K562 (cell line): ENCODE results near the gene YBX2. TPM values are rescaled to one million over a fixed set of nuclear protein-coding genes. Genes with fewer than 3 reads are reported as not detected.

Experiments used
- ATF7 ChIP-seq: fragments of 450-650 bp; IDR thresholded peaks from 2 replicates; pipeline ENCODE4 v1.7.1; 2014; ENCODE audit warnings: mild to moderate bottlenecking, moderate library complexity
- CBFB ChIP-seq: sonication (generic); formaldehyde crosslinking; IDR thresholded peaks from 2 replicates; pipeline ENCODE4 v1.4.0; 2020; ENCODE audit warnings: mild to moderate bottlenecking, missing genetic modification reagents
- CREB1 ChIP-seq, 2 experiments: sonication (generic) in 1 of 2; formaldehyde crosslinking in 1 of 2; IDR thresholded peaks; 2 replicates each; pipeline versions ENCODE4 v1.6.1 to v1.8.0; 2012 to 2022; ENCODE audit warnings: inconsistent platforms in 1 of 2, mild to moderate bottlenecking in 1 of 2, missing genetic modification reagents in 1 of 2, moderate library complexity in 1 of 2
- CTBP1 ChIP-seq: fragments of 450-650 bp; IDR thresholded peaks from 2 replicates; pipeline ENCODE4 v1.6.1; 2016; ENCODE audit warnings: borderline replicate concordance
- ESRRA ChIP-seq: fragments of 450-650 bp; IDR thresholded peaks from 2 replicates; pipeline ENCODE4 v1.6.1; 2014; ENCODE audit warnings: low read depth, mild to moderate bottlenecking, moderate library complexity, borderline replicate concordance
- JUND ChIP-seq, 2 experiments: IDR thresholded peaks; 2 replicates in 1 of 2; 3 replicates in 1 of 2; pipeline ENCODE4 v1.6.1; 2011; ENCODE audit warnings: borderline replicate concordance in 2 of 2, low read depth in 2 of 2, low read length in 2 of 2, improper control_type of control experiment in 1 of 2, missing biosample characterization in 1 of 2, missing genetic modification characterization in 1 of 2, missing genetic modification reagents in 1 of 2
- KDM5B ChIP-seq: fragments of 200-600 bp; sonication (generic); IDR thresholded peaks from 2 replicates; pipeline ENCODE4 v1.6.1; 2012; ENCODE audit warnings: low read depth, mild to moderate bottlenecking, moderate library complexity, low read length, control low read depth, inconsistent platforms; ENCODE audit not compliant: insufficient replicate concordance
- KLF13 ChIP-seq: fragments of 450-650 bp; IDR thresholded peaks from 2 replicates; pipeline ENCODE4 v1.6.1; 2016; ENCODE audit warnings: missing genetic modification characterization, low read depth, mild to moderate bottlenecking, missing compliant biosample characterization, moderate library complexity, borderline replicate concordance
- PHF8 ChIP-seq: fragments of 200-600 bp; sonication (generic); IDR thresholded peaks from 2 replicates; pipeline ENCODE4 v1.6.1; 2012; ENCODE audit warnings: mixed run types, mild to moderate bottlenecking, inconsistent platforms, low read length, moderate library complexity, borderline replicate concordance
- PML ChIP-seq: IDR thresholded peaks from 2 replicates; pipeline ENCODE4 v1.6.1; 2012; ENCODE audit warnings: low read length, inconsistent platforms
- RCOR1 ChIP-seq, 2 experiments: IDR thresholded peaks; 2 replicates each; pipeline ENCODE4 v1.6.1; 2012; ENCODE audit warnings: low read depth in 2 of 2, low read length in 2 of 2, borderline replicate concordance in 1 of 2, improper control_type of control experiment in 1 of 2
- SMAD1 ChIP-seq: fragments of 150-350 bp; IDR thresholded peaks from 2 replicates; pipeline ENCODE4 v1.6.1; 2014; ENCODE audit warnings: low read length, low read depth; ENCODE audit not compliant: partially characterized antibody
- TBP ChIP-seq: optimal IDR thresholded peaks from 2 replicates; pipeline ENCODE3; 2011; ENCODE audit warnings: low read depth, low read length, improper control_type of control experiment
- ZFX ChIP-seq: sonication (generic); formaldehyde crosslinking; IDR thresholded peaks from 2 replicates; pipeline ENCODE4 v1.8.0; 2022; ENCODE audit warnings: mild to moderate bottlenecking, missing genetic modification reagents, moderate library complexity
- polyA plus RNA-seq, 8 experiments: library from polyadenylated mRNA; depleted of rRNA in 4 of 8; stranded (reverse) in 5 of 8; unstranded in 3 of 8; fragments of >200 nt; fragmentation: Nextera tagmentation in 2 of 8; fragmentation: Illumina TruSeq in 1 of 8; extraction: Ambion mirVana in 2 of 8; extraction: Trizol in 1 of 8; gene quantifications; 2 replicates each; pipeline versions ENCODE4 v1.2.1 to v1.2.3, GENCODE V29; 2011 to 2014; ENCODE audit warnings: inconsistent platforms in 1 of 8, missing spikeins in 1 of 8
- total RNA-seq, 7 experiments: library from RNA; depleted of rRNA in 6 of 7; stranded (reverse); fragments of >200 nt in 6 of 7; fragmentation: Illumina TruSeq in 2 of 7; extraction: Trizol in 2 of 7; gene quantifications; 2 replicates each; pipeline versions ENCODE4 v1.2.1 to v1.2.3, GENCODE V29; 2011 to 2021; ENCODE audit warnings: low replicate concordance in 1 of 7
- TF ChIP-seq, protein P1 (sequence below): fragments of 450-650 bp; conservative IDR thresholded peaks from 2 replicates; pipeline ENCODE4 v1.6.1; 2016; ENCODE audit warnings: missing genetic modification characterization, low read depth, mild to moderate bottlenecking, control low read depth, missing compliant biosample characterization
- TF ChIP-seq, protein P2 (sequence below): sonication (generic); formaldehyde crosslinking; IDR thresholded peaks from 2 replicates; pipeline ENCODE4 v1.9.0; 2022; ENCODE audit warnings: mild to moderate bottlenecking, missing genetic modification reagents
- TF ChIP-seq, protein P3 (sequence below): fragments of 250-450 bp; sonication (Bioruptor Pico); IDR thresholded peaks from 2 replicates; pipeline ENCODE4 v1.8.0; 2021; ENCODE audit warnings: moderate library complexity, mild to moderate bottlenecking, inconsistent platforms
- TF ChIP-seq, protein P4 (sequence below): fragments of 250-450 bp; sonication (Bioruptor Pico); IDR thresholded peaks from 2 replicates; pipeline ENCODE4 v1.9.0; 2021; ENCODE audit warnings: mild to moderate bottlenecking
- TF ChIP-seq, protein P5 (sequence below): sonication (generic); formaldehyde crosslinking; IDR thresholded peaks from 2 replicates; pipeline ENCODE4 v1.8.0; 2022; ENCODE audit warnings: mild to moderate bottlenecking, low read depth, missing genetic modification reagents

YBX2 gene
- total and polyA plus RNA-seq, 9 of the 15 experiments (the other 6 are each of a cell fraction or from before 2014, with no cell fraction given): 0.03 to 0.59 (median 0.27) TPM; not detected in 6

DNA sequence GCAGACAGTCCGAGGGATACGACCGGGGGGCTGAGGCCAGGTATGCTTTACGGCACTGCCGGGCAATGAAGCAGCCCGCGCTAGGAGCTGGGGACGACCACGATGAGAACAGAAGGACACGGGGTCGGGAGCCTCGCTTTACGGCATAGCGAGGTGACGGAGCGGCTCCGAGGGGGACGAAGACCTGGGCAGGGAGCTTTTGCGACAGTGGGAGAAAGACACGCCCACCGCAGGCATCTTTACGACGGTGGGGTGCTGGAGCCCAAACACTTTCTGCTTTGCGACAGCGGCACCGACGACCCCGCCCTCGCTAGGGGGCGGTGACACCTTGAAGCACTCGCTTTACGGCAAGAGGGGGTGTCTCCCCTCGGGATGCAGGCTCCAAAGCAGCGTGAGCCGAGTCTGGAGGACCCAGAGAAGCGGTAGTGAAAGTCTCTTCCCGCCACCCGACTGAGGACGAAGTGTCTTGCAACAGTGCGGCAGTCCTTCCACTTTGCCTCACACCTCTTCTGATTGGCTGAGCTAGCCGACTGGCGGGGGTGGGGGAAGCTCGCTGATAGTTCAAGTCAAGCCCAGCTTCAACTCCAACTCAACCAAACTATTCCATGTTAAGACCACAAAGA lies 35.0 kb upstream of the YBX2 start (continued):
- TF ChIP-seq, protein P1, sequence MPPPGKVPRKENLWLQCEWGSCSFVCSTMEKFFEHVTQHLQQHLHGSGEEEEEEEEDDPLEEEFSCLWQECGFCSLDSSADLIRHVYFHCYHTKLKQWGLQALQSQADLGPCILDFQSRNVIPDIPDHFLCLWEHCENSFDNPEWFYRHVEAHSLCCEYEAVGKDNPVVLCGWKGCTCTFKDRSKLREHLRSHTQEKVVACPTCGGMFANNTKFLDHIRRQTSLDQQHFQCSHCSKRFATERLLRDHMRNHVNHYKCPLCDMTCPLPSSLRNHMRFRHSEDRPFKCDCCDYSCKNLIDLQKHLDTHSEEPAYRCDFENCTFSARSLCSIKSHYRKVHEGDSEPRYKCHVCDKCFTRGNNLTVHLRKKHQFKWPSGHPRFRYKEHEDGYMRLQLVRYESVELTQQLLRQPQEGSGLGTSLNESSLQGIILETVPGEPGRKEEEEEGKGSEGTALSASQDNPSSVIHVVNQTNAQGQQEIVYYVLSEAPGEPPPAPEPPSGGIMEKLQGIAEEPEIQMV: peak; percentile 91
- TF ChIP-seq SMAD1 (no peak), KDM5B (peak; percentile 53), ZFX (peak; percentile 30), JUND (IDR thresholded peaks at IDR 0.05; ENCODE audit: borderline replicate concordance, low read depth, low read length) (peak; percentile 14; the same call in 1 of the 2 replicates), JUND (tag; IDR thresholded peaks at IDR 0.05; ENCODE audit: borderline replicate concordance, low read depth, low read length) (0 out of 3 replicates have a peak, but pooled peaks have one; percentile 23), ATF7 (0 out of 2 replicates have a peak, but pooled peaks have one; percentile 53), RCOR1 (IDR thresholded peaks at IDR 0.05; ENCODE audit: borderline replicate concordance in 1 of 2, low read depth in 2 of 2, low read length in 2 of 2) (0 out of 4 replicates have a peak, but pooled peaks of 1 of the 2 experiments have one; percentile 13), ESRRA (peak; percentile 76), CTBP1 (0 out of 2 replicates have a peak, but pooled peaks have one; percentile 27), PML (no peak), CREB1 (IDR thresholded peaks at IDR 0.05) (peak; percentile 66), CREB1 (CRISPR knock-in tag; IDR thresholded peaks at IDR 0.05) (peak; percentile 74), CBFB (no peak), KLF13 (tag) (peak; percentile 86; the same call in 1 of the 2 replicates), PHF8 (peak; percentile 57; the same call in 1 of the 2 replicates), TBP (peak; percentile 4)
- TF ChIP-seq, protein P2, sequence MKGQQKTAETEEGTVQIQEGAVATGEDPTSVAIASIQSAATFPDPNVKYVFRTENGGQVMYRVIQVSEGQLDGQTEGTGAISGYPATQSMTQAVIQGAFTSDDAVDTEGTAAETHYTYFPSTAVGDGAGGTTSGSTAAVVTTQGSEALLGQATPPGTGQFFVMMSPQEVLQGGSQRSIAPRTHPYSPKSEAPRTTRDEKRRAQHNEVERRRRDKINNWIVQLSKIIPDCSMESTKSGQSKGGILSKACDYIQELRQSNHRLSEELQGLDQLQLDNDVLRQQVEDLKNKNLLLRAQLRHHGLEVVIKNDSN (CRISPR knock-in tag): 0 out of 2 replicates have a peak, but pooled peaks have one; percentile 16
- TF ChIP-seq, protein P3, sequence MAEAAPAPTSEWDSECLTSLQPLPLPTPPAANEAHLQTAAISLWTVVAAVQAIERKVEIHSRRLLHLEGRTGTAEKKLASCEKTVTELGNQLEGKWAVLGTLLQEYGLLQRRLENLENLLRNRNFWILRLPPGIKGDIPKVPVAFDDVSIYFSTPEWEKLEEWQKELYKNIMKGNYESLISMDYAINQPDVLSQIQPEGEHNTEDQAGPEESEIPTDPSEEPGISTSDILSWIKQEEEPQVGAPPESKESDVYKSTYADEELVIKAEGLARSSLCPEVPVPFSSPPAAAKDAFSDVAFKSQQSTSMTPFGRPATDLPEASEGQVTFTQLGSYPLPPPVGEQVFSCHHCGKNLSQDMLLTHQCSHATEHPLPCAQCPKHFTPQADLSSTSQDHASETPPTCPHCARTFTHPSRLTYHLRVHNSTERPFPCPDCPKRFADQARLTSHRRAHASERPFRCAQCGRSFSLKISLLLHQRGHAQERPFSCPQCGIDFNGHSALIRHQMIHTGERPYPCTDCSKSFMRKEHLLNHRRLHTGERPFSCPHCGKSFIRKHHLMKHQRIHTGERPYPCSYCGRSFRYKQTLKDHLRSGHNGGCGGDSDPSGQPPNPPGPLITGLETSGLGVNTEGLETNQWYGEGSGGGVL (CRISPR knock-in tag): no peak
- TF ChIP-seq, protein P4, sequence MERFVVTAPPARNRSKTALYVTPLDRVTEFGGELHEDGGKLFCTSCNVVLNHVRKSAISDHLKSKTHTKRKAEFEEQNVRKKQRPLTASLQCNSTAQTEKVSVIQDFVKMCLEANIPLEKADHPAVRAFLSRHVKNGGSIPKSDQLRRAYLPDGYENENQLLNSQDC (CRISPR knock-in tag): no peak
- TF ChIP-seq, protein P5, sequence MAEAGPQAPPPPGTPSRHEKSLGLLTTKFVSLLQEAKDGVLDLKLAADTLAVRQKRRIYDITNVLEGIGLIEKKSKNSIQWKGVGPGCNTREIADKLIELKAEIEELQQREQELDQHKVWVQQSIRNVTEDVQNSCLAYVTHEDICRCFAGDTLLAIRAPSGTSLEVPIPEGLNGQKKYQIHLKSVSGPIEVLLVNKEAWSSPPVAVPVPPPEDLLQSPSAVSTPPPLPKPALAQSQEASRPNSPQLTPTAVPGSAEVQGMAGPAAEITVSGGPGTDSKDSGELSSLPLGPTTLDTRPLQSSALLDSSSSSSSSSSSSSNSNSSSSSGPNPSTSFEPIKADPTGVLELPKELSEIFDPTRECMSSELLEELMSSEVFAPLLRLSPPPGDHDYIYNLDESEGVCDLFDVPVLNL (CRISPR knock-in tag): peak; percentile 30; the same call in 1 of the 2 replicates
